Esophagus muscularis mucosa (tissue), 3 donors: ENCODE measurements around the gene RYR1.

Source experiments
- POLR2A ChIP-seq: fragments of 450-650 bp; IDR thresholded peaks from one replicate; pipeline ENCODE4 v1.6.1; 2017; ENCODE audit warnings: antibody characterized with exemption, moderate library complexity, mild to moderate bottlenecking, low read depth
- POLR2AphosphoS5 ChIP-seq, 2 donors: sonication (generic); formaldehyde crosslinking; IDR thresholded peaks; one replicate each; pipeline ENCODE4 v1.6.1; 2017; ENCODE audit warnings: antibody characterized with exemption in 2 of 2
- TF ChIP-seq, protein P1 (sequence below), 3 experiments: fragments of 200-600 bp in 2 of 3; fragments of 450-650 bp in 1 of 3; sonication (generic) in 2 of 3; IDR thresholded peaks; one replicate each; pipeline ENCODE4 v1.5.1; 2017 to 2019; ENCODE audit warnings: antibody characterized with exemption in 3 of 3, mild to moderate bottlenecking in 2 of 3, moderate library complexity in 1 of 3

DNA sequence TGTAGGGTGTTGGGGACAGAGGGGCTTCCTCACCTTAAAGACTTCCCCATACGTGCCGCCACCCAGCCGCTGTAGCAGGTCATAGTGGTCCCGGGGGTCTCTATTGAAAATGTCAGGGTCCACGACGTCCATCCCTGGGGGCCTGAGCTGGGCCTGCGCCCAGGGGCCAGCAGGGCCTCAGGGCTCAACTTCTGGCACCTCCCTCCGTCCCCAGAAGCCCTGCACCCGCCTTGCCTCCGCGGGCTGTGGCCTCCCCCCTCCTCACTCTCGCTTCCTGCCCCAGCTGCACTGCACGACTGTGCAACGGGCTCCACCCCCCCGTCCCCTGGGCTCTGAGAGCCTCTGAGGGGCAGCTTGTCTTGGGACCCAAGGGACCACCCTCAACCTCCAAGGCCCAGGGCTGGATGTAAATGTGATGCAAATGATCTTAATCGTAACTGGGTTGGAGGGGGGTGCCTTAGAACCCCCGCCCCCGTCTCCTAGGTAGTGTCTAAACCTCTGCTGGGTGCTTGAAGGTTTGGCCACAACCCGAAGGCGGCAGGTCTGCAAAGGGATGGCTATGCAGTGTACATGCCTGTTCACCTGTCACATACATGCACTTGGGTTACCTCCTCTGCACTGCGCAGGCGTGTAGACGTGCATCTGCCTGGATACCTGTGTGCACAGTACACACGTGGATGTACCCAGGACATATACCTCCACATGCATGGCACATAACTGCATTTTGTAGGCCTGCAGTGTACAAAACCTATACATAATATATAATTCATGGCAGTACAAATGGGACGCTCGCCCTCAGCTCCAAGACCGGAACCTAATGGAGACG, 184.5 kb downstream of the RYR1 start, which contains the start of gene MAP4K1:
- TF ChIP-seq POLR2AphosphoS5 (IDR thresholded peaks at IDR 0.05): no peak
- TF ChIP-seq, protein P1, sequence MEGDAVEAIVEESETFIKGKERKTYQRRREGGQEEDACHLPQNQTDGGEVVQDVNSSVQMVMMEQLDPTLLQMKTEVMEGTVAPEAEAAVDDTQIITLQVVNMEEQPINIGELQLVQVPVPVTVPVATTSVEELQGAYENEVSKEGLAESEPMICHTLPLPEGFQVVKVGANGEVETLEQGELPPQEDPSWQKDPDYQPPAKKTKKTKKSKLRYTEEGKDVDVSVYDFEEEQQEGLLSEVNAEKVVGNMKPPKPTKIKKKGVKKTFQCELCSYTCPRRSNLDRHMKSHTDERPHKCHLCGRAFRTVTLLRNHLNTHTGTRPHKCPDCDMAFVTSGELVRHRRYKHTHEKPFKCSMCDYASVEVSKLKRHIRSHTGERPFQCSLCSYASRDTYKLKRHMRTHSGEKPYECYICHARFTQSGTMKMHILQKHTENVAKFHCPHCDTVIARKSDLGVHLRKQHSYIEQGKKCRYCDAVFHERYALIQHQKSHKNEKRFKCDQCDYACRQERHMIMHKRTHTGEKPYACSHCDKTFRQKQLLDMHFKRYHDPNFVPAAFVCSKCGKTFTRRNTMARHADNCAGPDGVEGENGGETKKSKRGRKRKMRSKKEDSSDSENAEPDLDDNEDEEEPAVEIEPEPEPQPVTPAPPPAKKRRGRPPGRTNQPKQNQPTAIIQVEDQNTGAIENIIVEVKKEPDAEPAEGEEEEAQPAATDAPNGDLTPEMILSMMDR (IDR thresholded peaks at IDR 0.05): no peak
- TF ChIP-seq POLR2A: no peak
